CD4-positive, alpha-beta T cell treated with Interferon alpha-2 for 1 hour (primary cell): ENCODE measurements around the gene SNCB.

Experiments
- DNase-seq, 2 donors: peaks; one replicate each; pipeline ENCODE4 v3.0.0-alpha.2; 2020 to 2022

Gene SNCB

GRCh38 chr5:176644294-176644693 is 14.0 kb upstream of the SNCB start:
- no peak for DNase-seq

GRCh38 chr5:176643491-176644219 is 13.3 kb upstream of the SNCB start:
- DNase-seq, result no peak

- no peak for DNase-seq
These were observed 12.5 kb upstream of the SNCB start for GRCh38 chr5:176642675-176643490.

GRCh38 chr5:176640616-176641015 is 10.3 kb upstream of the SNCB start:
- DNase-seq, result no peak

- no peak for DNase-seq
These were observed 9.6 kb upstream of the SNCB start for GRCh38 chr5:176639981-176640380.

GRCh38 chr5:176639208-176639607 is 8.9 kb upstream of the SNCB start:
- DNase-seq, result no peak

- DNase-seq, result no peak
These were observed 8.1 kb upstream of the SNCB start for GRCh38 chr5:176638437-176638836.

GRCh38 chr5:176637556-176637955 is 7.2 kb upstream of the SNCB start:
- no peak for DNase-seq

- no peak for DNase-seq
These were observed 6.1 kb upstream of the SNCB start for GRCh38 chr5:176636426-176636825.

GRCh38 chr5:176633598-176633997 is 3.3 kb upstream of the SNCB start:
- no peak for DNase-seq

- no peak for DNase-seq
These were observed 2.4 kb upstream of the SNCB start for GRCh38 chr5:176632745-176633144.

GRCh38 chr5:176631383-176632200 is 1.3 kb upstream of the SNCB start:
- no peak for DNase-seq

GRCh38 chr5:176630681-176631222 is 418 bp upstream of the SNCB start:
- no peak for DNase-seq

- DNase-seq, result no peak
These were observed 949 bp downstream of the SNCB start for GRCh38 chr5:176629317-176629852.

GRCh38 chr5:176628406-176629228 is 1.7 kb downstream of the SNCB start:
- DNase-seq, result no peak

GRCh38 chr5:176627582-176627981 is 2.8 kb downstream of the SNCB start:
- no peak for DNase-seq

GRCh38 chr5:176626876-176627236 is 3.5 kb downstream of the SNCB start:
- no peak for DNase-seq

GRCh38 chr5:176625966-176626875 is 4.1 kb downstream of the SNCB start:
- DNase-seq, result no peak

- DNase-seq, result no peak
These were observed 4.8 kb downstream of the SNCB start for GRCh38 chr5:176625512-176625911.

GRCh38 chr5:176624938-176625337 is 5.4 kb downstream of the SNCB start:
- DNase-seq, result no peak

GRCh38 chr5:176624142-176624541 is 6.2 kb downstream of the SNCB start:
- DNase-seq, result no peak
